Lung (tissue), 12 donors: Measurements from ENCODE around the gene UBA1. TPM values are rescaled to one million over a fixed set of nuclear protein-coding genes. Genes with fewer than 3 reads are reported as not detected.

Experiments used
- ATAC-seq: fragments of 200-7000 bp; cut with Tn5 transposase; one replicate; pipeline ENCODE4 v1.9.1; 2020; ENCODE audit warnings: moderate number of reproducible peaks; ENCODE audit not compliant: insufficient read depth, low FRiP score
- DNase-seq, 3 donors: peaks; one replicate each; pipeline ENCODE4 v3.0.0-alpha.2; 2013 to 2017
- H3K27ac ChIP-seq, 2 donors: one replicate each; pipeline ENCODE4 v1.5.1; 2013; ENCODE audit warnings: mild to moderate bottlenecking in 2 of 2, moderate library complexity in 2 of 2, control low read depth in 1 of 2, inconsistent platforms in 1 of 2, low read depth in 1 of 2, low read length in 1 of 2
- H3K27me3 ChIP-seq, 3 donors: one replicate each; pipeline ENCODE4 v1.5.1; 2013; ENCODE audit warnings: low read length in 2 of 3; ENCODE audit not compliant: control insufficient read depth in 3 of 3, insufficient read depth in 3 of 3
- H3K36me3 ChIP-seq, 4 donors: one replicate each; pipeline ENCODE4 v1.5.1; 2013; ENCODE audit warnings: low read length in 4 of 4, mild to moderate bottlenecking in 1 of 4, moderate library complexity in 1 of 4; ENCODE audit not compliant: control insufficient read depth in 4 of 4, insufficient read depth in 4 of 4
- H3K4me1 ChIP-seq, 5 donors: one replicate each; pipeline ENCODE4 v1.5.1; 2013; ENCODE audit warnings: low read length in 5 of 5, mild to moderate bottlenecking in 2 of 5, moderate library complexity in 1 of 5; ENCODE audit not compliant: control insufficient read depth in 5 of 5, insufficient read depth in 5 of 5
- H3K4me3 ChIP-seq: one replicate; pipeline ENCODE4 v1.5.1; 2013; ENCODE audit warnings: mild to moderate bottlenecking, control low read depth, moderate library complexity
- H3K9ac ChIP-seq, 2 donors: one replicate each; pipeline ENCODE4 v1.5.1; 2013; ENCODE audit warnings: low read length in 2 of 2, control low read depth in 1 of 2; ENCODE audit not compliant: insufficient read depth in 1 of 2
- H3K9me3 ChIP-seq, 4 donors: one replicate each; pipeline ENCODE4 v1.5.1; 2013; ENCODE audit warnings: low read length in 3 of 4, mild to moderate bottlenecking in 1 of 4, moderate library complexity in 1 of 4; ENCODE audit not compliant: control insufficient read depth in 4 of 4, insufficient read depth in 3 of 4
- CTCF ChIP-seq: IDR thresholded peaks from 2 replicates; pipeline ENCODE4 v1.5.1; 2012; ENCODE audit warnings: mild to moderate bottlenecking; ENCODE audit errors: control extremely low read depth, extremely low read depth
- WGBS, 2 donors: extraction: QIAGEN DNeasy Blood & Tissue Kit; methylation state at CpG; one replicate each; pipeline ENCODE4 v1.1.7; 2013; 5-methylcytosine and 5-hydroxymethylcytosine counted together
- polyA plus RNA-seq, 2 donors: library from polyadenylated mRNA; stranded (reverse); fragments of 200-250 nt; gene quantifications; one replicate each; pipeline ENCODE4 v1.2.1, GENCODE V29; 2013
- total RNA-seq, 2 donors: library from RNA; depleted of rRNA in 1 of 2; stranded (reverse); fragments of >200 nt in 1 of 2; gene quantifications; one replicate each; pipeline ENCODE4 v1.2.1, GENCODE V29; 2014 to 2021
- donor health status: control.
- donor health status: control.
- donor health status: Bipolar disorder and iron deficiency.
- donor health status: healthy.
- donor health status: DM: yes; HTN: yes; CAD: no.

The UBA1 gene
- total and polyA plus RNA-seq, 4 donors, result 92.5 to 221 (median 131) TPM

GRCh38 chrX:47241201-47242011 is 47.8 kb downstream of the UBA1 start:
- Histone ChIP-seq H3K27me3 (peaks cover 0 to 51% (median 15%) of the 10 kb centered on the region in 3 donors), H3K27ac (no peak overlapping the region), H3K9me3 (peaks cover 0 to 2% (median 0%) of the 10 kb centered on the region in 4 donors), H3K9ac (no peak overlapping the region), H3K4me3 (no peak overlapping the region), H3K36me3 (peaks cover 4 to 47% (median 27%) of the 10 kb centered on the region in 4 donors), H3K4me1 (no peaks in the 10 kb centered on the region)
- no peak for DNase-seq
- WGBS, 2 donors, result 94 to 96% methylated on average over 18 of the region's 18 CpGs
- TF ChIP-seq CTCF, result no peak
- ATAC-seq, result no peak

GRCh38 chrX:47242321-47242720 is 48.7 kb downstream of the UBA1 start:
- ATAC-seq (no peak), DNase-seq (no peak)
- no peaks in the 10 kb centered on the region for H3K4me1 ChIP-seq
- no peak overlapping the region for H3K27ac ChIP-seq
- H3K27me3 ChIP-seq, result peaks cover 0 to 43% (median 17%) of the 10 kb centered on the region in 3 donors
- no peak overlapping the region for H3K4me3 ChIP-seq
- H3K9ac ChIP-seq, result no peak overlapping the region
- WGBS, 2 donors, result 87 to 88% methylated on average over 10 of the region's 10 CpGs
- TF ChIP-seq CTCF, result no peak
- H3K9me3 ChIP-seq, result peaks cover 0 to 2% (median 0%) of the 10 kb centered on the region in 4 donors
- peaks cover 5 to 47% (median 27%) of the 10 kb centered on the region in 4 donors for H3K36me3 ChIP-seq

GRCh38 chrX:47243351-47243750 is 49.7 kb downstream of the UBA1 start:
- Histone ChIP-seq H3K36me3 (peaks cover 6 to 47% (median 27%) of the 10 kb centered on the region in 4 donors), H3K4me3 (no peak overlapping the region), H3K4me1 (no peaks in the 10 kb centered on the region), H3K9me3 (peaks cover 0 to 2% (median 0%) of the 10 kb centered on the region in 4 donors), H3K9ac (no peak overlapping the region), H3K27me3 (peaks cover 0 to 38% (median 20%) of the 10 kb centered on the region in 3 donors), H3K27ac (no peak overlapping the region)
- WGBS, 2 donors, result 94 to 99% methylated on average over 13 to 14 of the region's 14 CpGs
- no peak for DNase-seq
- no peak for TF ChIP-seq CTCF
- ATAC-seq, result no peak
